HUDEP-2 (cell line): ENCODE data around the gene KIF2A.

ENCODE experiments used
- DNase-seq, 76 experiments: peaks; one replicate each; lab custom pipeline; 2025; ENCODE audit not compliant: unreplicated experiment in 76 of 76; lab: John Stamatoyannopoulos, UW

The KIF2A gene

DNA sequence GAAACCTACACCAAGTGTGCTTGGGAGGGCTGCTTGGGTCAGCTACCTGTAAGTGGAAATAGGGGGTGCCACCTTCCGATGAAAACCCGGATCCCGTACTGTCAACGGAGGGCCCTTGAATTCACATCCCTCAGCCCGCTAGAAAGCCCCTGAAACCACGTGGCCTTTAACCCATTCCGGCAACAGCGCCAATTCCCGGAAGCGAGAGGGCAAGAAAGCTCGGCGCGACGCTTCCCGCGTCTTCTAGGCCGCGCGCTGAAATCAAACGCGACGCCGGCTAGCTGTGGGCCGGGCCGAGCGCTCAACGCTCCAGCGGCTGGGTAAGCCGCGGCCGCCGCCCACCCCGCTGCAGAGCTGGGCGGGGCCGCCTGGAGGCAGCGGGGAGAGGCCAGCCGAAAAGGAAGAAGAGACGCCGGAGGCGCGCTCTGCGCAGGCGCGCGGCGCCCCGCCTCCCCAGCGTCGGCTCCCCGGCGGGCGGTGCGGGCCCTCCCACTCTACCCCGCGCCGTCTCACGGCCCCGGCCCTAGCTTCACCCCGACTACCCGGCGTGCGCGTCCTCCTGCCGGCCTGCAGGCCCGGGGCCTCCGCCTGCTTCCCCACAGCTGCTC, at the start of gene KIF2A:
KIF2A (plus strand) TSS at position 492 of the 608 bp plus-strand sequence. CDS start 267 bp downstream, outside the sequence.
- DNase-seq = peak in 74 of 76 experiments; percentile 42 to 95 (median 87)

DNA sequence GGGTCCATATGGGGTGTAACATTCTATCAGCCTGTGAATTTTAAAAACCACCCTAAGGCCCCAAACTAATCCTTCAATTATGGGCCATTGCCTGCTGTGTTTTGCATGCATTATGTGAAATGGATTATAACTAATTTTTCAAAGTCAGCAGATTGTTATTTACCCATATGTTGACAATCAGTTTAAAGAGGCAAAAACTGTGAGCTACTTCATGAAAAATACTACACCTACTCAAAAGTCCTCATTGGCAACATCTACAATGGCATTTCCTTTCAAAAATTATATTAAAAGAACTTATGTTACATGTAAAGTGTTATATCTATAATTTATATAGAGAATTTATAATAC, 49.0 kb upstream of the KIF2A start:
- no peak for DNase-seq

DNA sequence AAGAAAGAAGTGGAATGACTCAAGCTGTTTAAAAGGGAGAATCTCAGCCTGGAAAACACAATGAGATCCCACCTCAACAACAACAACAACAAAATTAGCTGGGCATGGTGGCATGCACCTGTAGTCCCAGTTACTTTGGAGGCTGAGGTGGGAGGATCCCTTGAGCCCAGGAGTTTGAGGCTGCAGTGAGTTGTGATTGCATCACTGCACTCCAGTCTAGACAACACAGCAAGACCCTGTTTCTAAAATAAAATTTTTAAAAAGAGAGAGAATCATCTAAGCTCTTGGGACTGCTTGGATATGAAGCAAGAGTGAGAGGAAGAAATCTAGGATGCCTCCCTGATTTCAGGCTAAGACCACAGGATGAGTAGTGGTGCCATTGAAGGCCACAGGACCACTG, 47.4 kb upstream of the KIF2A start:
- no peak for DNase-seq

DNA sequence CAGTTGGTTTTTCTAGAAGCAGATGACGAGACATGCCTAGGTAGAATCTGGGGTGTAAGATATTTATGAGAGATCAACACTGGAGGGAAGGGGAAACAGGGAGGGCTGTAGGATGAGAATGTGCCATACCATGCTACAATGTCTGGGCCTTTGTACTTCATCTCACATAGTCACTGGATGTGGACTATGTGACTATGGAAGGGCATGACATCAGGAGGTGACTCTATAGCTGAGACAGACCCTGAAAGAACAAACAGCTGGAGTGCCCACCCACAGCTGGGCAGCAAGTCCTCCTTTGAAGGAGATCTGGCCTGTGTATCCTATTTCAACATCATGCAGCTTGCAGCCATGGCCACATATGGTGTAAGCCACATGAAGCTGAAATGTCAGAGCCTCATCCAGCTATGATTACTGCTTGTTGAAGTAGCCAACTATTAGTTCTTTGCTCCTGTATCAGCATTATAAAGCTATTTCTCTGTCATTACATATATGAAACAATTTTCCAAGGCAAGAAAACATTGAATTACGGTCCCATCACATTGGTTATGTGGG, 46.2 kb upstream of the KIF2A start:
- DNase-seq = no peak

DNA sequence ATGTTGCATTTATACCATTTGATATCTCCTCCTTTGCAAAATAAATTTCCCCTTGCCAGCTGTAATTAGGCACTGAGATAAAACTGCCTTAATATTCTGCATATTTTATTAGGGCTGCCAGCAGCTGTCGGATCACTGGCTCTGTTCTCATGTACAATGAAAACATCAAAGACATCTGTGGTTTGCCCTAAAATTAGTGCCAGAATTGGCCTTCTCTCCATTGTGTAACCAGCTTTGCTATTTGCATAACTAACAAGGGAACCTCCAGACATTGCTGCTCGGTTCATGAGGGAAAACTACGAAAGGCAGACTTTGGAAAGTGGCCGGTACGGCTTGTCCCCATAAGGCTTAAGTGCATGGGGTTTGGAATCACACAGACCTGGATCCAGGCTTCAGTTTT, 45.5 kb upstream of the KIF2A start:
- DNase-seq = no peak

DNA sequence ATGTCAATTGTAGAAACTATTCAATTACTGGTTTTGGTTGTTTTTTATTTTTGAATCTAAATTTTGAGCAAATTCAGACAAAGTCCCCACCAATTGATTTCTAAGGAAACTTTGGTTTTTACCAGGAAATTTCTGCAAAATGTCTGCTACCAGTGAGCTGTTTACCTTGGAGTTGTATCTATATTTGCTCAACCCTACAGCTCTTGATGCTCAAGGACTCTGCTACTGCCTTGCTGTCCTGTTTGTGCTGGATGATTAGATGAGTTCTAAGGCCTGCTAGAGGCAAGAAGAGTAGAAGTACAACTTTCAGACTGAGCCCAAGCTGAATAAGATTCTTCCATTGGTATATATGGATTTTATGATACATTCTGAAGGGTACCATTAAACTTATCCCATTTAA, 42.6 kb upstream of the KIF2A start:
- DNase-seq = no peak

DNA sequence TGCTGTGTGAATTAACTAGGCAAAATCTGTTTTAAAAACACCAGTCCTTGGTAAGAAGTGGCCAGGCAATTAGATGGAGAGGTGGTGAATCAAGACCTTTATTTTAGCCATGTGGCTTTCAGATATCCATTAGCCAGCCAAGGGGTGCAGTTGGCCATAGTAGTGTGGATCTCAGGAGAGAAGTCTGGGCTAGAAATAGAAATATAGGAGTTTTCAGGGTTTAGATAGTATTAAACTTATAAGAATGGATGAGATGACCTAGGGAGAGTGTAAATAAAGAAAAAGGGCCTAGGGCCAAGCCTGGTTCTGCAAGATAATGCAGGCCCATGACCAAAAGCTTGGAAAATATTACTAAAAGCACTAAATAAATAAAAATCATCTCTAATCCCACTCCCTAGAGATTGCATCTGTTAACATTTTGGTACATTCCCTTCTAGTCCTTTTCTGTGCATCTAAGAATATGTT, 40.3 kb upstream of the KIF2A start:
- no peak for DNase-seq

DNA sequence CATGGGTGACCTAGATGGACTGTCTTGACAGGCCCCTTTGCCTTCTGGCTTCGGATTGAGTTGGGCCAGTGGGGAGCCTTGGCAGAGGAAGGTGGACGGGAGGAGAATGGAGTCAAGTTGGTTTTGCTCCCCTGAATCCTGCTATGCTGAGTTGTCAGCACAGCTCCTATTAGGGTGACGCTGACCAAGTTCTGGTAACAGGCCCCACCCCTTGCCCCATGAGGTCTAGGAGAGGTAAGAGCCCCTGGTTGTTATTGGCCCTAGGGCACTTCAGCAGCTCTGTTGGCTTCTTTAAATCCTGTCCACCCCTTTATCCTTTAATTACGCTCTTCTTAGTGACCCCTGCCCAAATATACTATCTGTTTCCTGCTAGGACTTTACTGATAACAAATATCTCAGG, 39.4 kb upstream of the KIF2A start:
- DNase-seq = no peak

DNA sequence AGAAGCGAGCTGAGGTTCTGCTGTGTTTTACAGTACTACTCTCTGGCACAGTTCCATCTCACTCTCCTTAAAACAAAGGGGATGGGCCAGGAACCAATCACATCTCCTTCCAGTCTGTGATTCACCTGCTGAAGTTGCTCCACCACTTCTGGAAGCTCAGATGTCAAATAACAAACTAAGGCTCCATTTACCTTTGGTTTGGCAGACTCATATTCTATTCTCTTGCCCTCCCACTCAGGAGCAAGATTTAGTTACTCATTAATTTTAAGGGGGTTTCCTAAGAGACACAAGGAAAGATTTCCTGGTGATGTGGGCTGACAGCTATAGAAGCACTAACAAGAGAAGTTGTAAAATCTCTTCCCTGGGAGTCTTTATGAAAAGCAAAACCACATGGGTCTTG, 37.8 kb upstream of the KIF2A start:
- no peak for DNase-seq

DNA sequence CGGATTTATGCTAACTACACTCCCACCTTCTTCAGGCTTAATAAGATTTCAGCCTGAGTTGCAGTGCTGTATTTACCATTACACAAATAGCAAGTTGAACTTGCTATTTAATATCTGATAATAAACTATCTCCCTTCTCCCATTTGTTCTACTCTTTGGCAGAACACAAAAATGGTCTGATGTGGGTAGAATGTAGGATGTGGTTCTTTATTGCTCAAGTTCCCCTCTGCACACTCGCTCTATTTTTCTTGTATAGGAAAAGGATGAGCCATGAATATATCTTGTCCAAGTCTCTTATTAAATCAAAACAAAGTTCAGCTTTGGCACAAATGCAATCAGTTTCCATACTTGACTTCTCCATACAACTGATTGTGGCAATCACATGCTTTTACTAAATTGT, 37.2 kb upstream of the KIF2A start:
- no peak for DNase-seq

DNA sequence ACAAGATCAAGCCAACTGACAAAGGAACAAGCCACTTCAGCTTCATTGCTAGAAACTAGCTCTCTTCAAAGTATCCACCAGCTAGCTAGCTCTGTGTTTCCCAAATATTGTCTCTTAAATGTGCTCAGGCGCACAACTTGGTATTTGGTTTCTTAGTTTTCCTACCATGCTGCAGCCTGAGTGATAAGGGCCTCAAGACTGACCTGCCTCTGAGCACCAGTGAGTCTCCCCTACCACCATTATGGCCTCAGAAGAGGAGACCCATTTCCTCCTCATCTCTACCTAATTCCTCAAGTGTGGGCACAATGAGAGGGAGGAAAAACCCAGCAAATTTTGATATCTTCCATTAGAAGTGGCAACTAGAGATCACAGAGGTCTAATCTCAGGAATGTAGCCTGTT, 34.6 kb upstream of the KIF2A start:
- no peak for DNase-seq

DNA sequence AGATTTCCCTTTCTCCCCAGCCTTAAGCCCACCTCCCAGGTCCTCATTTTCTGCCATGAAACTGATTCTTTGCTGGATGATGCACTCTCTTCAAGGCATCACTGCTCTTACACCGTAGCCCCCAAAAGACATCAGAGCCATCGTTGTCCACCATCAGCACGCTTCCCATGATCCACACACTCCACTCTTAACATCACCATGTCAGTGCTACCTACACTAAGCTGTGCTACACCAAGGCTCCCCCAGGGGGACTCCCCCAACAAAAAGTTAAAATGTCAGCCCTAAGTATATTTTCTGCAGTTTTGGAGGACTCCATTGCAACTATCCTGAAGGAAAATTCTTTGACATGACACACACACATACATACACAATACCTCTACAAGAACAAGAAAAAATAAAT, 34.1 kb upstream of the KIF2A start:
- no peak for DNase-seq

DNA sequence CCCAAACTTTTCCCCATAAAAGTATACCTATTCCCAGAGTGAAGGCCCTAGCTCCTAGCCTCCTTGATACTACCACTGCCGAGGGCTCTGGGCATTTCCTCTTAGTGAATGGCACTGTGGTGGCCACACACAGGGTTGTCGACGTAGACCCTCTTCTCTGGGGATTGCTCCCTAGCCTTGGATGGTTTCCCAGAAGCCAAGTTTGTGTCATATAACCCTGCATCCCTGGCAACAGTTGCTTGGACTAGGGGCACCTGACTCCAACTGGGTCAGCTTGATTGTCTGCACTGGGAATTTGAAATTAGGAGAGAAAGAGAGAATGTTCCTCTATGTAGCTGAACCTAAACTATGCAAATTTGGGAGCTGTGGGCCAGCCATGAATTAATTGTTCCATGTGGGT, 32.3 kb upstream of the KIF2A start:
- no peak for DNase-seq

DNA sequence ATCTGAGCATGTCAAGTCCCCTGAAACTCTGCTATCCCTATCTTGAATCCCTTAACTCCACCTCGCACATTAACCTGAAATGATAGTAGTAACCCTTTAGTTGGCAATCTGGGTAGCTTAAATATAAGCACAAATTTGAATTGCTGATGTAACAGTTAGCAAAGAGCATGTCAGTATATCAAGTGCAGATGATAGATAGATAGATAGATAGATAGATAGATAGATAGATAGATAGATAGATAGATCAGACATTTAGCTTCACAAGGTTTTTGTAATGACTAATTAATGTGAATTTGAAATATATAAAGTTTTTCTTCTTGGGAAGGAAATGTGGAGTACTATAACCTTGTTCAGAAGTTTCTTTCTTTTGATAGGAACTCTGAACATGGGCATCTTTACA, 30.4 kb upstream of the KIF2A start:
- DNase-seq = no peak

DNA sequence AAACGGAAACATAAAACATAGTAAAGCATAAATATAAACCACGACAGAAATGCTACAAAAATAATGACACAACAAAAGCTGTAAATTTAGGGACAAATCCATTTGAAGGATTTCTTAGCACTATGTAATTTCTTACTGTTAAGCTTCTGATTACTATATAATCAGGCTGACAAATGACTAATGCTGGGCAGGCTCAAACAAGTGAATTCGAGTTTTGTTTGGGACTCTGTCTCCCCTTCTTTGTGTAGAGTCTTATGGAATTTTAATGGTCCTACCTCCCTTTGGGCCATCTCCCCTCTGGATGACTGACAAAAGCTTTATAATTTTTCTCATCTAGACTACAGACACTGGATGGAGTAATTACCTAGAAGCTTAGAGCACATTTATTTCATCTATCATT, 24.6 kb upstream of the KIF2A start:
- no peak for DNase-seq

DNA sequence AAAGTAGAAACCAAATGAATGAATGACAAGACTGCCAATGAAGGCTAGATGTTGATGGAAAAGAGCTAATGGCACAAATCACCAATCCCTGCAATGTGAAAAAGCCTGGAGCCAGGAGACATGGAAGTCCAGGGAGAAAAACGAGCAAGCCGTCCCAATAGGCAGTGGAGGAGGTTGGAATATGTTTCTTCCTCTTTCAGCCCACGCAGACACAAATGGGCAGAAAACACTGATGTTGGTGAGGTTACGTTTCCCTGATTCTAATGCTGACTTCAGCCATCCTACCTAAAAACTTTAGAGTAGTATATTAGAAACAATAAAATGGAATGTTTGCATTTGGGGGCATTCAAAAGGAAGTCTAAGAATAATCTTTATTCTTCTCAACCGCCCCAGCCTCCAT, 23.9 kb upstream of the KIF2A start:
- no peak for DNase-seq

DNA sequence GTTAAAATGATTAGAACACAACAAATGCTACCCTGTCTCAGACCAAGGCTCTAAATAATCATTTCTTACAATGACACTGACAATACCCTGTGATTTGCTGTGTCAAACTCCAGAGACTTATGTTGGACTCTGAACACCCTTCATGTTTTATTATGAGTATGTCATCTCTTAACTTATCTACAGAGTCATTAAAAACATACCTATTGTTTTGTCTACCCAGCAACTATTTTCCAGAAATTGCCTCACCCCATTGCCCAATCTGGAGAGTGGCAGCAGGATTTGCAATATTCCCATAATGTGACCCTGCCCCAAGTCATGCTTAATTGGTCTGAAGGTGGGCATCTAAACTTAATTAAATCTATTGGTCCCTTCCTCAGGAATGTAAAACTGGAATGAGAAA, 23.0 kb upstream of the KIF2A start:
- DNase-seq = no peak

DNA sequence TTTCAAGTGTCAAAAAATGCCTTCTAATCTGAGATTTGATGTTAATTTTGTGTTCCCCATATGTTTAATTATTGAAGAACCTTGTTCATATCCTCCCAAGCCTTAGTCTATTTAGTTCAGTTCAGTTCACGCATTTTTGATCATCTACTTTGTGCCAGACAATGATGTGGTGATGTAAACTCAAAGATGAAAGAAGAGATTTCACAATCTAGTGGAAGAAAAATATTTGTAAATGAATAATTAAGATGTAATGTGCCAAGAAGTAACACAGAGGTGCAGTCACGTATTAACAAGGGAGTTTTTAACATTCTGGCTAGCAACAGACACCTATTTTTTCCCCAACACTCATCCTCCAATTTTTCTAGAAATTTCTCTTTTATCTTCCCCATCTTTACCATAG, 22.1 kb upstream of the KIF2A start:
- no peak for DNase-seq

DNA sequence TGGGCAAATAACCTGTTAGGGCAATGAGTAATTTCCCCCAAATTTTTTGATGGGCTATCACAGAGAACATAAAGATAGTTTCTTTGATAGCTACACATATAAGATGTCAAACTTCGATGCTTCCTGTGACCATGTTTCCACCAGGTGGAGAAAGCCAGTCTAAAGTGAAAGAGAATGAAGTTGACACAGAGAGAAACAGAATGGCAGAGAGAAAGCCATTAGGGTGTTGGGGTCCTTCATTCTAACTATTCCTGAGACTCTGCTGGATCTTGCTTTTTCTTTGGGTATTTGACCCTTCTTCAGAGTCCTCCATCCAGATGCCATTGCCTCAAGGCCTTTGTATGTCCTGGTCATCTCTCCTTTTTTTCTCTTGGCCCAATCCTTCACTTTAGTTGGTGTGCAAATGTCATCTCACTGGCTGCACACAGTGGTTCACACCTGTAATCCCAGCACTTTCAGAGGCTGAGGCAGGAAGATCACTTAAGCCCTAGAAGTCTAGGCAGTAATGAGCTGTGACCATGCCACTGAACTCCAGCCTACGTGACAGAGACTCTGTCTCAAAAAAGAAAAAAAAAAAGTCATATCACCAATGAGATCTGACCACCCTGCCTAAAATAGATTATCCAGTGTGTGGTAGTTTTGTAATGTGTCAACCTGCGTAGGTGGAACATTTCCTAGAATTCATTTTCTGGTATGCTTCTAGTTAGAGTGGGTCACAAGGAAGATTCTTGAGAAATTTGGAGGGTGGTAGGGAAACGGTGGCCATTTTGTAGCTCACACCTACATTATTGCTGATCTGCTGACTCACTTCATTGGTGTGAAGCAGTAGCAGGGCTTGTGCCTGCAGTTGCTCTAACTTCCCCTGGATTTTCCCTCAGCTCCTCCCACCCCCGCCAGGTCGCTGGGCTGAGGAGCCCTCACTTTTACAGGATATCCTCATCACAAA, 20.8 kb upstream of the KIF2A start:
- peak in 8 of 76 experiments; percentile 1 to 59 (median 24) for DNase-seq

DNA sequence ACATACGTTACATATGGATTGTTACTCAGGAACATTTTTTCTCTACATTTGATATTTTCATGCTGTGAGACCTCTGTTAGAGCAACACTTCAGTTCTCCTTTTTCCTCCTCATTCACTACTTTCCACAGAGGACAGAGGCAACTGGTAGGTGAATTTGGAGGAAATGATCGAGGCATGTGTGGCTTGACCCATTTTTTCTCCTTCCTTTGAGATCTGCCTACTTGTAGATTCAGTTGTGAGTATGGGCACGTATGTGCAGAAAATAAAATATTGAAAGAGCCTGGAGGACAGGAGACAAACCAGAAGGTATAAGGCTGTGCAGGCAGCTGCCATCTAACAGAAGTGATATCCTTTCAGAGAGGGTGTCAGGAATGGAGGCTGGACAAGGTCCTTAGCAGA, 19.2 kb upstream of the KIF2A start:
- no peak for DNase-seq

DNA sequence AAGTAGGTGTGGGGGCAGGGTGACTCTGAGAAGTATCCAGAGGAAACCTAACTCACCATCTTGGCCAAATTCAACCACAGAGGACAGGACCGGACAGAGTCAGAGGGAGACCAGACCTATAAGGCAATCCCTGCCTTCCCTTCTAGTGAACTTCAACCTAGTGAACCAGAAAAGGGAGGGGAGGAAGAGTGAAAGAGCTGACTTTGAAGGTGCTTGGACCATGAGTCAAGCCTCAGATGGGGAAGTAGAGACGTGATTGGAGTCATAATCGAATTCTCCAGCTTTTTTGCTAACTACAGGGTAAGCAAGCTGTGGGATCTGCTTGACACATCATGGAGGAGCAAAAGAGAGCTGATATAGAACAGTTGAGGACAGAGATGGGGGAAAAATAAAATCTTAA, 18.8 kb upstream of the KIF2A start:
- no peak for DNase-seq

DNA sequence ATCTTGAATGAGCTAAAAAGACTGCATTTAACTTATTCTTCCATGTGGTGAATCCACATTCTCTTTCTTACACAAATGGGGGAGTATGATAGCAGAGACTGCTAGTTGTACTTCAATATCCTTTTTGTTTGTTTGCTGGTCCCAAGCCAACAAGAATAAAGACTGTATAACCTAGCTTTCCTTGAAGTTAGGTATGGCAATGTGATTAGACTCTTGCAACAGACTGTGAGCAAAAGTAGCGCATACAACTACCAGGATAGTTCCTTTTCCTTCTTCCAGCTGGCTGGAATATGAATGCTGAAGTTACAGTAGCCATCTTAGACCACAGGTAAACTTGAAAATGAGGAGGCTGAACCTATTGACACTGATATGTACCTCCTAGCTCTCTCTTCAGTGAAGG, 17.9 kb upstream of the KIF2A start:
- DNase-seq = no peak
